ENCODE data around the gene FKBP5. TPM values are rescaled to one million over a fixed set of nuclear protein-coding genes. Genes with fewer than 3 reads are reported as not detected.
"Not testable (repeated sequence)": the region's sequence is repeated elsewhere in the genome, so short reads cannot be mapped to it uniquely, and the experiment has no call there.

The FKBP5 gene
- total RNA-seq, 1 donor from 2014 or later: 16.5 TPM

DNA sequence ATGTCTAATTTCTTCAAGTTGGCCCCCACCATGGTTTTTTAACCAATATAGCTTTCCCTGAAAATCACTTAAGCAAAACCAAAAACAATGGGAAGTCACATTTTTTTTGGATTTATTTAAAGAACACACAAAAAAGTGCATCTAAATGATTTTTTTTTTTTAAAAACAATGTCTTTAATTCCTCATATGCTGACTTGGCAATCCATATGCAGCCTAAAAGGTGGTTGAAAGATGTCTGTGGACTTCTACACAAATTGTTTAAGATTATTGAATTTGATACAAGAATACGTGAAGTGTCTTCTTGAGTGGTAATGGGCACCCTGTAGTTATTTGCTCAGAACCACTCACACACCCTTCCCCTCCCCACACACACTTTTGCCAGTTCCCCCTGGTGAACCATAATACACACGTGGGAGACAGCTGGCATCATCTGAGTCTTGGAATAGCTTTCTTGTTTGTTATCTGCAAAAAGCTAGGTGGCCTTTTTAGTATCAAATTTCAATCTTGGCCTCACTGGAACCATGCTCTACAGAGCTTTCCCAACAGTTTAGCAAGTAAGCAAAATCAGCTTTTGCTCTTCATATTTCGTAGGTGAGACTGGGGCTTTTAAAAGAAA lies 115.1 kb downstream of the FKBP5 start:
- no peak for DNase-seq (ENCODE audit: low read depth)
- TF ChIP-seq, protein P1, sequence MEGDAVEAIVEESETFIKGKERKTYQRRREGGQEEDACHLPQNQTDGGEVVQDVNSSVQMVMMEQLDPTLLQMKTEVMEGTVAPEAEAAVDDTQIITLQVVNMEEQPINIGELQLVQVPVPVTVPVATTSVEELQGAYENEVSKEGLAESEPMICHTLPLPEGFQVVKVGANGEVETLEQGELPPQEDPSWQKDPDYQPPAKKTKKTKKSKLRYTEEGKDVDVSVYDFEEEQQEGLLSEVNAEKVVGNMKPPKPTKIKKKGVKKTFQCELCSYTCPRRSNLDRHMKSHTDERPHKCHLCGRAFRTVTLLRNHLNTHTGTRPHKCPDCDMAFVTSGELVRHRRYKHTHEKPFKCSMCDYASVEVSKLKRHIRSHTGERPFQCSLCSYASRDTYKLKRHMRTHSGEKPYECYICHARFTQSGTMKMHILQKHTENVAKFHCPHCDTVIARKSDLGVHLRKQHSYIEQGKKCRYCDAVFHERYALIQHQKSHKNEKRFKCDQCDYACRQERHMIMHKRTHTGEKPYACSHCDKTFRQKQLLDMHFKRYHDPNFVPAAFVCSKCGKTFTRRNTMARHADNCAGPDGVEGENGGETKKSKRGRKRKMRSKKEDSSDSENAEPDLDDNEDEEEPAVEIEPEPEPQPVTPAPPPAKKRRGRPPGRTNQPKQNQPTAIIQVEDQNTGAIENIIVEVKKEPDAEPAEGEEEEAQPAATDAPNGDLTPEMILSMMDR (conservative IDR thresholded peaks at IDR 0.05; ENCODE audit: low read depth, low read length): no peak
- no peak overlapping the region for H3K4me3 ChIP-seq (ENCODE audit: low read depth, low read length)

DNA sequence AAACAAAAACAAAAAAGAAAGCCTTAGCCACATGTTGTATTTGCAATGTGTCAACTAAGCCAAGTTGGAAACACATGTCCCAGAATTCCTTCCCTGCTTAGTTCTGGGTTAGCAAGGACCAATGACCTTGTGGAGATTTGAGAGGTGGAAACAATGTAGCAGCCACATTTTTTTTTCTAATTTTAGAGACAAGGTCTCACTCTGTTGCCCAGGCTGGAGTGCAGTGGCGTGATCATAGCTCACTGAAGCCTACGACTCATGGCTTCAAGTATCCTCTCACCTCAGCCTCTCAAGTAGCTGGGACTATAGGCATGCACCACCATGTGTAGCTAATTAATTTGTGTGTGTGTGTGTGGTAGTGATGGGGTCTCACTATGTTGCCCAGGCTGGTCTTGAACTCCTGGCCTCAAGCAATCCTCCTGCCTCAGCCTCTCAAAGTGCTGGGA lies 117.8 kb downstream of the FKBP5 start:
- not testable (repeated sequence) for DNase-seq (ENCODE audit: low read depth); H3K4me3 ChIP-seq (ENCODE audit: low read depth, low read length)

DNA sequence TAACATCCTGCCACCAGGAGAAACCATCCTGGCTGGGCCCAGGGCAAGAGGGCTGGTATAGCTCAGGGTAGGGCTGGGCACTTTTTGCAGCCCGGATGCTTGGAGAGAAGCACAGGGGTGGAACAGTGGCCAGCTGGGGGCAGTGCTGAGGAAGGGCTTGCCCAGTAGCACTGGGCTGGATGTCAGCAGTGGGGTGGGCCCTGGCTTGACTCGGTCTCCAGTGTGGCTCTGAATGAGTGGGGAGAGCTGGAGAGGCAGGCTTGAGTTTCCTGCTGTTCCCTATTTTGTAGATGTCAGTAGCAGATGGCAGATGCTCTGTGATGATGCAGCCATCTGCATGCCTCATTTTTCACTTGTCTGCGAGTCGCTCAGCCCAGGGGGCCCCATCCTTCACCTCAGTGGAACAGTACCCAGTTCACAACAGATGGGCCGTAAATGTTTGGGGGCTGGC lies 119.7 kb downstream of the FKBP5 start:
- TF ChIP-seq, protein P1 (conservative IDR thresholded peaks at IDR 0.05; ENCODE audit: low read depth, low read length): peak; percentile 67
- no peak overlapping the region for H3K4me3 ChIP-seq (ENCODE audit: low read depth, low read length)
- DNase-seq (ENCODE audit: low read depth): no peak

DNA sequence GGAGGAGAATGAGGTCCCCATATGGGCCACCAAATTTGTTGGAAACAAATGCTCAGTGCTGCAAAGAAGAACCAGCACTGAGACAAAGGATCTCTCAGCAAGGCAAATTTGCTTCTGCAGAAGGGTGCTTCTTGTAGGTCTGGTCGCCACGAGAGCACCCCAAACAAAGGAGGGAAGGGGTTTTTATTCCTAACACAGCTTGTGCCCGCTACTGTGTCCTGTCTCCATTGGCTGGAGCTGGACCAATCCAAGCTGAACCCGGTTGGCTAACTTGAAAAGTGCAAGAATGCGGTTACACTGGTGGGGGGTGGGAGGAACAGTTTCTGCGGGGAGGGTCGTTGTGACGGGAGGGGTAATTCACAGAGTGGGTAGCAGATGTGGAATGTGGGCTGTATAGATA lies 121.9 kb downstream of the FKBP5 start:
- H3K4me3 ChIP-seq (ENCODE audit: low read depth, low read length): no peak overlapping the region
- TF ChIP-seq, protein P1 (conservative IDR thresholded peaks at IDR 0.05; ENCODE audit: low read depth, low read length): no peak
- no peak for DNase-seq (ENCODE audit: low read depth)

DNA sequence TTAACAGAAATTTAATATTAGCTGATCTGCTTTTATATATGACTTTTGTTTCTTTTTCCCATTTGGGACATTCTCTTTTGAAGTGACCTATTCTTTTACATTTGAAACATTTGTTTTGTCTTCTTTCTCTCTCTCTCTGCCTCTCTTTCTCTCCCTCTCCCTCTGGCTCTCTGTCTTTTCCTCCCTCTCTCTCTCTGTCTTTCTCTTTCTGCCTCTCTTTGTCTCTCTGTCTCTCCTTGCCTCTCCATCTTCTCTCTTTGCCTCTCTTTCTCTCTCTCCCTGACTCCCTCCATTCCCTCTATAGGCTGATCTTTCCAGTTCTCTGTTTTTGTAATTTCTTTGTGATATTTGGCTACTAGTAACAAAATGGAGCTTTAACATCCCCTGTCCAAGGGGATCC lies 124.0 kb downstream of the FKBP5 start:
- DNase-seq (ENCODE audit: low read depth): no peak
- TF ChIP-seq, protein P1 (conservative IDR thresholded peaks at IDR 0.05; ENCODE audit: low read depth, low read length): no peak
- H3K4me3 ChIP-seq (ENCODE audit: low read depth, low read length): no peak overlapping the region

DNA sequence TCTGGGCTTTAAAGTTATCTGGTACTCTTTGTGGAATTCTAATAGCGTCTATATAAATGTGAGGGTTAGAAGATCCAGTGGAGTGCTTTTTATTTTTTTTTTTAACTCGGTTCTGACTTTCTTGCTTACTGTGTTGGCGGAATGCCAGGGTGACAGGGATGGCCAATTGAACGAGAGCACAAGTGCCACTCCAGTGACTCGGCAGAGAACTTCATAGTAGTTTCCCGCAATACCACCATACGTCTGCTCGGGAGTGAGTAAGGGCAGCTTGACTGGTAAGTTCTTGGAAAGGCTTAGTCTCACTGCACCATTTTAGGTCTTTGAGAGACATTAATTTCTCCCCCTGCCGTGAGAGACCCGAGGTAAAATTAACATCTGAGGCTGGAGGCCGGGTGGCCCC lies 126.7 kb downstream of the FKBP5 start:
- no peak overlapping the region for H3K4me3 ChIP-seq (ENCODE audit: low read depth, low read length)
- no peak for DNase-seq (ENCODE audit: low read depth)
- TF ChIP-seq, protein P1 (conservative IDR thresholded peaks at IDR 0.05; ENCODE audit: low read depth, low read length): no peak

DNA sequence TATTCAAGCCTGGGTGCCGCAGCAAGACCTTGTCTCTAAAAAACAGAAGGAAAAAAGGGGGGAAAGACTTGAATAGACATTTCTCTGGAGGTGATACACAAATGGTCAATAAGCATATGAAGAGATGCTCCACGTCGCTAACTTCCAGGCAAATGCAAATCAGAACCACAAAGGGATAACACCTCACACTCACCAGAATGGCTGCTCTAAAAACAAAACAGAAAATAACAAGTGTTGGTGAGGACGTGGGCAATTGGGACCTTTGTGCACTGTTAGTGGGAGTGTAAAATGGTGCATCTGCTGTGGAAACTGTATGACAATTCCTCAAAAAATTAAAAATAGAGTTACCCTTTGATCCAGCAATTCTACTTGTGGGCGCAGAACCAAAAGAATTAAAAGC lies 127.6 kb downstream of the FKBP5 start:
- TF ChIP-seq, protein P1 (conservative IDR thresholded peaks at IDR 0.05; ENCODE audit: low read depth, low read length): no peak
- H3K4me3 ChIP-seq (ENCODE audit: low read depth, low read length): no peak overlapping the region
- no peak for DNase-seq (ENCODE audit: low read depth)
